H1 (cell line): Measurements from ENCODE around the gene FSTL4. TPM values are rescaled to one million over a fixed set of nuclear protein-coding genes. Genes with fewer than 3 reads are reported as not detected.

ENCODE experiments used
- CTCF ChIA-PET: fragments of 300-600 bp; sonication (Branson Sonifier 250); formaldehyde crosslinking; loops from one replicate; lab custom pipeline; 2021; ENCODE audit not compliant: partially characterized antibody; lab: Charles Lee
- POLR2A ChIA-PET: fragments of 300-600 bp; sonication (Branson Sonifier 250); formaldehyde crosslinking; loops from one replicate; lab custom pipeline; 2021; ENCODE audit warnings: inconsistent platforms; ENCODE audit not compliant: partially characterized antibody; lab: Charles Lee
- DNase-seq, 2 experiments: peaks; one replicate each; pipeline versions ENCODE4 v3.0.0 to v3.0.0-alpha.2; 2010 to 2022; ENCODE audit warnings: low spot score in 2 of 2, low read depth in 1 of 2, mixed read lengths in 1 of 2
- FAIRE-seq: peaks from 2 replicates; lab custom pipeline; 2011; peaks lifted over from hg19 to GRCh38; lab: Jason Lieb, UNC
- H2AFZ ChIP-seq: 2 replicates; pipeline ENCODE4 v1.8.1; 2012; ENCODE audit warnings: low read length, inconsistent platforms
- H2AK5ac ChIP-seq: 2 replicates; pipeline ENCODE4 v1.6.1; 2013; ENCODE audit warnings: low read depth, low read length
- H2BK120ac ChIP-seq: replicated peaks from 2 replicates; pipeline ENCODE3; 2013; ENCODE audit warnings: low read depth, low read length, inconsistent platforms
- H2BK12ac ChIP-seq: 2 replicates; pipeline ENCODE4 v1.6.1; 2013; ENCODE audit warnings: low read depth, low read length
- H2BK15ac ChIP-seq: 2 replicates; pipeline ENCODE4 v1.6.1; 2013; ENCODE audit warnings: low read length
- H2BK20ac ChIP-seq: 2 replicates; pipeline ENCODE4 v1.6.1; 2013; ENCODE audit warnings: low read length
- H2BK5ac ChIP-seq: 2 replicates; pipeline ENCODE4 v1.6.1; 2013; ENCODE audit warnings: low read depth, low read length
- H3K14ac ChIP-seq: 2 replicates; pipeline ENCODE4 v1.6.1; 2013; ENCODE audit warnings: inconsistent platforms; ENCODE audit not compliant: insufficient read length
- H3K18ac ChIP-seq: 2 replicates; pipeline ENCODE4 v1.6.1; 2013; ENCODE audit warnings: low read length; ENCODE audit errors: extremely low read depth
- H3K23ac ChIP-seq: 2 replicates; pipeline ENCODE4 v1.6.1; 2013; ENCODE audit warnings: inconsistent platforms; ENCODE audit not compliant: insufficient read length
- H3K23me2 ChIP-seq: 2 replicates; pipeline ENCODE4 v1.6.1; 2013; ENCODE audit warnings: low read depth, low read length
- H3K27ac ChIP-seq: 2 replicates; pipeline ENCODE4 v1.6.1; 2011; ENCODE audit warnings: low read depth, low read length, inconsistent platforms
- H3K27me3 ChIP-seq, 4 experiments: replicated peaks in 1 of 4; 1 replicate in 1 of 4; 2 replicates in 3 of 4; pipeline versions ENCODE4 v1.6.1 to v1.8.1; 2011 to 2013; ENCODE audit warnings: low read length in 3 of 4, mild to moderate bottlenecking in 3 of 4, inconsistent platforms in 2 of 4, mixed read lengths in 2 of 4, moderate library complexity in 1 of 4; ENCODE audit not compliant: control insufficient read depth in 3 of 4, insufficient read depth in 3 of 4; ENCODE audit errors: extremely low read depth in 1 of 4
- H3K36me3 ChIP-seq, 4 experiments: 2 replicates each; pipeline versions ENCODE4 v1.6.1 to v1.8.1; 2011 to 2013; ENCODE audit warnings: mild to moderate bottlenecking in 4 of 4, low read length in 3 of 4, moderate library complexity in 2 of 4, control low read depth in 1 of 4, inconsistent platforms in 1 of 4; ENCODE audit not compliant: insufficient read depth in 4 of 4, control insufficient read depth in 2 of 4
- H3K4ac ChIP-seq: replicated peaks from 2 replicates; pipeline ENCODE3; 2013; ENCODE audit warnings: low read length, low read depth, mixed read lengths, inconsistent platforms; ENCODE audit not compliant: insufficient read length
- H3K4me1 ChIP-seq, 4 experiments: replicated peaks in 1 of 4; 1 replicate in 1 of 4; 2 replicates in 3 of 4; pipeline versions ENCODE4 v1.6.1 to v1.8.1; 2011 to 2013; ENCODE audit warnings: low read length in 3 of 4, inconsistent platforms in 2 of 4, mixed read lengths in 1 of 4; ENCODE audit not compliant: insufficient read depth in 4 of 4, control insufficient read depth in 3 of 4
- H3K4me2 ChIP-seq, 2 experiments: 2 replicates each; pipeline versions ENCODE4 v1.6.1 to v1.8.1; 2011 to 2013; ENCODE audit warnings: low read depth in 2 of 2, low read length in 2 of 2, control low read depth in 1 of 2, inconsistent platforms in 1 of 2, mild to moderate bottlenecking in 1 of 2; ENCODE audit not compliant: insufficient read depth in 1 of 2
- H3K4me3 ChIP-seq, 4 experiments: fragments of 200-600, 300-600 bp in 1 of 4; sonication (generic), shearing (Covaris generic), sonication (Bioruptor Twin) in 1 of 4; 2 replicates each; pipeline versions ENCODE4 v1.5.1 to v1.8.1; 2011 to 2016; ENCODE audit warnings: low read length in 4 of 4, low read depth in 3 of 4, control low read depth in 2 of 4, inconsistent platforms in 2 of 4, mild to moderate bottlenecking in 2 of 4, mixed read lengths in 1 of 4, moderate library complexity in 1 of 4; ENCODE audit not compliant: insufficient read depth in 2 of 4; ENCODE audit errors: extremely low read depth in 1 of 4
- H3K56ac ChIP-seq: replicated peaks from 2 replicates; pipeline ENCODE3; 2013; ENCODE audit warnings: low read depth, mild to moderate bottlenecking, mixed read lengths, low read length, inconsistent platforms; ENCODE audit not compliant: insufficient read length
- H3K79me1 ChIP-seq: 2 replicates; pipeline ENCODE4 v1.6.1; 2013; ENCODE audit warnings: low read depth, low read length, control low read depth
- H3K79me2 ChIP-seq, 2 experiments: 2 replicates each; pipeline versions ENCODE4 v1.6.1 to v1.8.1; 2012 to 2013; ENCODE audit warnings: low read length in 2 of 2, mild to moderate bottlenecking in 2 of 2, inconsistent platforms in 1 of 2; ENCODE audit not compliant: insufficient read depth in 2 of 2, control insufficient read depth in 1 of 2
- H3K9ac ChIP-seq, 4 experiments: replicated peaks in 1 of 4; 1 replicate in 1 of 4; 2 replicates in 3 of 4; pipeline versions ENCODE4 v1.6.1 to v1.8.1; 2011 to 2013; ENCODE audit warnings: low read depth in 3 of 4, low read length in 3 of 4, control low read depth in 2 of 4, mild to moderate bottlenecking in 2 of 4, moderate library complexity in 2 of 4, inconsistent platforms in 1 of 4; ENCODE audit errors: extremely low read depth in 1 of 4
- H3K9me3 ChIP-seq, 2 experiments: 2 replicates each; pipeline versions ENCODE4 v1.6.1 to v1.8.1; 2012 to 2013; ENCODE audit warnings: mild to moderate bottlenecking in 2 of 2, moderate library complexity in 2 of 2, control low read depth in 1 of 2, inconsistent platforms in 1 of 2, low read depth in 1 of 2, low read length in 1 of 2, mixed read lengths in 1 of 2; ENCODE audit not compliant: insufficient read depth in 2 of 2
- H4K20me1 ChIP-seq, 2 experiments: replicated peaks in 1 of 2; 2 replicates each; pipeline versions ENCODE3 to v1.8.1; 2011 to 2013; ENCODE audit warnings: inconsistent platforms in 2 of 2, low read length in 2 of 2, mild to moderate bottlenecking in 1 of 2; ENCODE audit not compliant: insufficient read depth in 2 of 2, control insufficient read depth in 1 of 2
- H4K5ac ChIP-seq: 2 replicates; pipeline ENCODE4 v1.6.1; 2013; ENCODE audit warnings: low read length, low read depth, mixed read lengths, inconsistent platforms; ENCODE audit not compliant: insufficient read length
- H4K8ac ChIP-seq: 2 replicates; pipeline ENCODE4 v1.8.0; 2013; ENCODE audit warnings: mild to moderate bottlenecking, moderate library complexity, low read length, inconsistent platforms; ENCODE audit not compliant: insufficient read depth; ENCODE audit errors: extremely low read depth
- H4K91ac ChIP-seq: replicated peaks from 2 replicates; pipeline ENCODE3; 2013; ENCODE audit warnings: low read length, mixed read lengths, inconsistent platforms; ENCODE audit not compliant: insufficient read length
- BACH1 ChIP-seq: IDR thresholded peaks from 2 replicates; pipeline ENCODE4 v1.6.1; 2012; ENCODE audit warnings: low read length, improper control_type of control experiment
- BRCA1 ChIP-seq: IDR thresholded peaks from 2 replicates; pipeline ENCODE4 v1.6.1; 2012; ENCODE audit warnings: low read depth, low read length, improper control_type of control experiment
- CBX5 ChIP-seq: fragments of 300-800, 300-1000 bp; sonication (generic); IDR thresholded peaks from 2 replicates; pipeline ENCODE4 v1.7.1; 2016; ENCODE audit warnings: antibody characterized with exemption, low read length, low read depth
- CBX8 ChIP-seq: fragments of 300-800, 300-1000 bp; sonication (generic); IDR thresholded peaks from 2 replicates; pipeline ENCODE4 v1.7.1; 2016; ENCODE audit warnings: low read depth, low read length, borderline replicate concordance
- GTF2F1 ChIP-seq: IDR thresholded peaks from 2 replicates; pipeline ENCODE4 v1.6.1; 2012; ENCODE audit warnings: low read depth, low read length, improper control_type of control experiment, borderline replicate concordance
- JUN ChIP-seq: IDR thresholded peaks from 2 replicates; pipeline ENCODE4 v1.6.1; 2011; ENCODE audit warnings: low read depth, mild to moderate bottlenecking, improper control_type of control experiment, low read length
- JUND ChIP-seq: IDR thresholded peaks from 2 replicates; pipeline ENCODE4 v1.6.1; 2011; ENCODE audit warnings: mild to moderate bottlenecking, improper control_type of control experiment, low read length
- KDM5A ChIP-seq: fragments of 200-600 bp; IDR thresholded peaks from 2 replicates; pipeline ENCODE4 v1.7.1; 2012; ENCODE audit warnings: mild to moderate bottlenecking, low read length, inconsistent platforms, mixed read lengths
- NRF1 ChIP-seq: IDR thresholded peaks from 2 replicates; pipeline ENCODE4 v1.6.1; 2011; ENCODE audit warnings: mild to moderate bottlenecking, low read depth, low read length, improper control_type of control experiment
- PHF8 ChIP-seq: fragments of 200-600 bp; sonication (generic); conservative IDR thresholded peaks from 2 replicates; pipeline ENCODE4 v1.7.1; 2012; ENCODE audit warnings: low read depth, mild to moderate bottlenecking, inconsistent platforms, low read length, moderate library complexity
- POLR2A ChIP-seq, 2 experiments: IDR thresholded peaks; 1 replicate in 1 of 2; 2 replicates in 1 of 2; pipeline ENCODE4 v1.6.1; 2011; ENCODE audit warnings: low read depth in 2 of 2, low read length in 2 of 2, mild to moderate bottlenecking in 2 of 2; ENCODE audit errors: control extremely low read depth in 1 of 2
- RFX5 ChIP-seq: IDR thresholded peaks from 2 replicates; pipeline ENCODE4 v1.6.1; 2011; ENCODE audit warnings: low read depth, low read length, improper control_type of control experiment, borderline replicate concordance
- RNF2 ChIP-seq: fragments of 200-900, 300-1000 bp; sonication (generic); IDR thresholded peaks from 2 replicates; pipeline ENCODE4 v1.7.1; 2016; ENCODE audit warnings: borderline replicate concordance, low read depth, mild to moderate bottlenecking, antibody characterized with exemption, low read length; ENCODE audit not compliant: poor library complexity, severe bottlenecking; ENCODE audit errors: missing control alignments
- SIRT6 ChIP-seq: IDR thresholded peaks from one replicate; pipeline ENCODE4 v1.7.1; 2012; ENCODE audit warnings: low read length, inconsistent platforms
- SP4 ChIP-seq: IDR thresholded peaks from 2 replicates; pipeline ENCODE4 v1.6.1; 2012; ENCODE audit warnings: low read length, inconsistent platforms
- TAF7 ChIP-seq: optimal IDR thresholded peaks from 2 replicates; pipeline ENCODE3; 2011; ENCODE audit warnings: low read depth, mild to moderate bottlenecking, inconsistent platforms, low read length, moderate library complexity, borderline replicate concordance
- YY1 ChIP-seq: IDR thresholded peaks from 2 replicates; pipeline ENCODE4 v1.6.1; 2011; ENCODE audit warnings: low read depth, mild to moderate bottlenecking, low read length
- WGBS, 2 experiments: shearing (Covaris generic) in 1 of 2; methylation state at CpG; one replicate each; pipeline versions ENCODE4 v1.1.6 to v1.1.7; 2013 to 2015; ENCODE audit warnings: low lambda C conversion rate in 2 of 2, mixed read lengths in 2 of 2, inconsistent platforms in 1 of 2, low coverage in 1 of 2, missing lambda C conversion rate in 1 of 2; ENCODE audit not compliant: insufficient replicate concordance in 2 of 2, insufficient coverage in 1 of 2, insufficient read length in 1 of 2; ENCODE audit errors: extremely low coverage in 1 of 2, missing lambda C conversion rate in 1 of 2; 5-methylcytosine and 5-hydroxymethylcytosine counted together
- polyA plus RNA-seq, 7 experiments: library from polyadenylated mRNA; depleted of rRNA in 3 of 7; stranded (reverse) in 5 of 7; unstranded in 2 of 7; fragments of >200 nt in 5 of 7; fragments of 200-250 nt in 2 of 7; gene quantifications; 1 replicate in 5 of 7; 2 replicates in 1 of 7; 4 replicates in 1 of 7; pipeline versions ENCODE4 v1.2.1 to v1.2.3, GENCODE V29; 2011 to 2013; ENCODE audit warnings: missing spikeins in 2 of 7, mixed read lengths in 2 of 7
- total RNA-seq: library from RNA; stranded (reverse); fragmentation: NEBNext Ultra II Directional; extraction: Animal tissue kit (Norgen Biotek cat#: 25700); gene quantifications from 2 replicates; pipeline ENCODE4 v1.2.1, GENCODE V29; 2021

The FSTL4 gene
- total and polyA plus RNA-seq, 2 of the 8 experiments (the other 6 are each of a cell fraction or from before 2014, with no cell fraction given): 3.1 to 4.1 TPM

DNA sequence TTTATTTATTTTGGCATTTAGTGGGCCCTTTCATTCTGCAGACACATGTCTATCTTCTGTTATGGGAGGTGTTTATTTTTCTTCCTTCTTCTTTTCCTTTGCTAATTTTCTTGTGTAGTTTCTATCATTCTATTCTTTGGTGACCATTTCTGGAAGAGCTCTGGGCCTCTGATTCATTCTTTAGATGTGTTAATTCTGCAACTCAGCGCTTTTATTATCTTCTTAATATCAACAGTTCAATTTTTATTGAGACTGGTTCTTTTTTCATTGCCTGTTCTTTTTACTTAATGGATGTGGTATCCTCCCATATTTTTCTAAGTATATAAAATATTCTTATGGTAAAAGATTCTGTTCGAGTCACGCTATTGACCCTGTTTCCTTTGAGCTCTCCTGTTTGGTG lies 448.5 kb downstream of the FSTL4 start:
- WGBS, 2 experiments: 87% methylated on average over 3 of the region's 3 CpGs; no CpG with 5 or more reads in 1 of the 2 experiments
- Histone ChIP-seq H2BK15ac (no peak overlapping the region), H3K27ac (no peak overlapping the region), H4K8ac (no peak overlapping the region), H3K56ac (no peak overlapping the region), H2BK5ac (no peak overlapping the region), H4K91ac (no peak overlapping the region), H3K23me2 (no peaks in the 10 kb centered on the region), H2BK20ac (no peak overlapping the region), H4K5ac (no peak overlapping the region), H2BK12ac (no peak overlapping the region), H3K9me3 (no peaks in the 10 kb centered on the region), H3K4me1 (no peaks in the 10 kb centered on the region), H3K4me2 (no peak overlapping the region), H2AFZ (no peak overlapping the region), H3K14ac (no peak overlapping the region), H3K36me3 (no peaks in the 10 kb centered on the region; a peak in 1 of 8 replicates), H3K23ac (no peak overlapping the region), H2BK120ac (no peak overlapping the region), H3K4me3 (no peak overlapping the region), H4K20me1 (no peaks in the 10 kb centered on the region), H3K79me2 (no peaks in the 10 kb centered on the region), H2AK5ac (no peak overlapping the region), H3K27me3 (no peaks in the 10 kb centered on the region), H3K18ac (no peak overlapping the region), H3K9ac (no peak overlapping the region), H3K4ac (no peak overlapping the region), H3K79me1 (no peaks in the 10 kb centered on the region)
- DNase-seq (no peak), FAIRE-seq (no peak)
- ChIA-PET POLR2A (no interaction called here), CTCF (no interaction called here)
- TF ChIP-seq TAF7 (no peak), PHF8 (no peak), CBX5 (no peak), GTF2F1 (no peak), SIRT6 (no peak), NRF1 (no peak), BRCA1 (no peak), BACH1 (no peak), CBX8 (no peak), POLR2A (IDR thresholded peaks at IDR 0.05; ENCODE audit: control extremely low read depth in 1 of 2, low read depth in 2 of 2, low read length in 2 of 2) (no peak), KDM5A (no peak), SP4 (no peak), RNF2 (no peak), JUND (no peak), JUN (no peak), RFX5 (no peak), YY1 (no peak)
